Right forelimb (tissue), 1 donor: ENCODE measurements around the gene OR7C2.
A peak's percentile ranks its signal among the peaks of the same experiment; 100 is the strongest.

Experiments used
- DNase-seq: peaks from one replicate; pipeline ENCODE4 v3.0.0-alpha.2; 2018

OR7C2 gene

DNA sequence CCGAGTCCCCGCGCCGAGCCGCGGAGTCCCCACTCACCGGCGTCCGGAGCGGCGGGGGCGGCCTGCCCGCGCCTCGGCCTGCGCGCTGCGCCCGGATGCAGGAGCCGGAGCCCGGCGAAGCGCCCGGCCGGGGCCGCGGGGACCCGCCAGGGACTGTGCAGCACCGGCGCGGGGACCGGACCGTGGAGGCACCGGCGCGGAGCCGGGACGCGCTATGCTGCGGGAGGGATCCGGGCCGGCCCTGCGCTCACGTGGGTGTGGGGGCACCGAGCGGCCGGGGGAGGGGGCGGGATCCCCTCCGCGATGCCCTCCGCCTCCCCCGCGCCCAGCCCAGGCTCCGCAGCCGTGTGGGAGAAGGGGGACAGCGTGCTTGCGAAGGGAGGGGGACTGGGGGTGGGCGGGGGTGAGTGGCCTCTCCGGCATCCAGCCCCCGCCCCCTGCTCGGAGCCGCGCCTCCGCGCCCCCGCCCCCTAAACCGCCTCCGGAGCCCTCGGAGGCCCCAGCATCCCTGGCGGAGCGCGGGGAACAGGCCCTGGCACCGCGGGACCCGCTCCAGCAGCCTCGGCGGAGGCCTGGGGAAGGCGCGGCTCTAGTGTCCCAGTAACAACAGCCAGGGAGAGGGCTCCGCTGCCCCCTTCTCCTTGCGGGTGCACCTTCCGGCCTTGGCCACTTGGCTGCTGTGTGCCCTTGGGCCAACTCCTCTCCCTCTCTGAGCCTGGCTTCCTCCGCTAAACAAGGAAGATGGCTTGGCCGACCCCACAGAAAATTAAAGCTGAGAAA lies 38.4 kb downstream of the OR7C2 start, which contains the start of gene SLC1A6:
Gene SLC1A6 (minus strand): TSS at position 389 of the 780 bp plus-strand sequence. CDS start 6,954 bp downstream, outside the sequence.
- DNase-seq, result peak; percentile 50

DNA sequence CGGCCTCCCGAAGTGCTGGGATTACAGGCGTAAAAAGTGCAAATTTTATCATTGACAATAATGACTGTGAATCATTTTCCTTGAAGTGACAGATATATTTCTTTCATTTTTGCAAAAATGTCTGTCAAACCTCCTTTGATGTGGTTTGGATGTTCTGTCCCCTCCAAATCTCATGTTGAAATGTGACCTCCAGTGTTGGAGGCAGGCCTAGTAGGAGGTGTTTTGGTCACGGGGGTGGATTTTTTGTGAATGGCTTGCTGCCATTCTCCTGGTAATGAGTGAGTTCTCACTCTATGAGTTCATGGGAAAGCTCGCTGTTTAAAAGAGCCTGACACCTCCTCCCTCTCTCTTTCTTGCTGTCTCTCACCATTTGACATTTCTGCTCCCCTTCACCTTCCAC lies 43.8 kb downstream of the OR7C2 start:
- no peak for DNase-seq
